Jurkat, Clone E6-1 (cell line): ENCODE data around the gene INTS1.

Experiments used
- DNase-seq: peaks from one replicate; pipeline ENCODE4 v3.0.0-alpha.2; 2011; ENCODE audit warnings: low read depth, low spot score
- H3K4me3 ChIP-seq: 2 replicates; pipeline ENCODE4 v1.5.1; 2011; ENCODE audit warnings: mild to moderate bottlenecking, low read length, control low read depth, moderate library complexity

The INTS1 gene

DNA sequence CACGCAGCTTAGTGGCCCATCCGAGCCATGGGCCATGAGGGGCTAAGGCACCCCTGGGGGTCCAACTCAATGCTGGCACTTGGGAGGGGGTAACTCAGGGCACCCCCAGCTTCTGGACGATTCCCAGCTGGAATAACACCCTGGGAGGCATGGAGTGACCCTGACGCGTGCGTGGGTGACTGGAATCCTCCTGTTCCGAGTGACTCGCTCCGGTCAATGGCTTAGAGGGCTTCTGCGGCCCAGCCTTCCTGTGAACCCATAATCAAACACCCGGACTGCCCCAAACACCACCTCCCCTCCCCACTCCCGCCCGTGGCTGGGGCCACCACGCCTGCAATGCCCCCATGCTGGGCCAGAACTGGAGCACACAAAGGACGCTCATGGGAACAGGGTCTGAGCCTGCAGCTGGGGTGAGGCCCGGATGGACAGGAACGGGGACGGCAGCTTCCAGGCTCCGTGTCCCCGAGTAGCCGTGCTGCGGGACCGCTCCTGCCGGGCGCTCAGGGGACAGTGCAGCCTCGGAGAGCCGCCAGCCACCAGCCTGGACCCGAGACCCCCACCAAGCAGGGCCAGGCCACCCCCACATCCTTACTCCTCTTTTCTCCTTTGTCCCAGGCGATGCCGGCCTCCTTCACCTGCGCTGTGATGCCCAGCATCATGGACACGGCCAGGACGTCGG, 8.5 kb downstream of the INTS1 start:
- no peak overlapping the region for H3K4me3 ChIP-seq

DNA sequence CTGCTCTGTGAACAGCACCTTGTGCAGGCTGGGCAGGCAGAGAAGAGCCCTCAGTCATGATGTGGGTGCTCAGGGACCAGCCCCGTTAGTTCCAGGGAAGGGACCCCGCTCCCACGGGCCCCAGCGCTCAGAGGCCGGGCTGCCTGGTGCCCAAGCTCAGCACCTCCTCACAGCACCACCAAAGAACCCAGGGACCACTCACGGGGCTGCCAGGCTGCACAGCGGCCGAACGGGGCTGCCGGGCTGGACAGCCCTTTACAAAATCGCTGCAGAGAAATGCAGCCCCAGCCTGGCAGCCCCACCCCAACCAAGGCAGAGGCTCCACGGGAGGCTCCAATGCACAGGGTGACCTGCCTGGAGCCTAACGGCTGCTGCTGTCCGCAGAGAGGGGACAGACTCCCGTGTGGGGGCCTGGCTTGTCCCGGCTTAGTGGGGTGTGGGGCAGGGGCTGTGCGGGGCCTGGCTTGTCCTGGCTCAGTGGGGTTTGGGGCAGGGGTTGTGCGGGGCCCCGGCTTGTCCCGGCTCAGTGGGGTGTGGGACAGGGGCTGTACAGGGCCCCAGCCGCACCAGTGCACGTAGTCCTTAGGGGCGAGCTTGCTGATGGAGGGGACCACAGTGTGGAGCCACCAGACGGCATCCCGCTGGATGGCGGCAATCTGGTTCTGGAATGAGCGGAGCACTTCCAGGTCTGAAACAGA, 9.2 kb downstream of the INTS1 start:
- DNase-seq, result no peak

More for the DNA sequence above, 8.5 kb downstream of the INTS1 start:
- DNase-seq, result no peak

DNA sequence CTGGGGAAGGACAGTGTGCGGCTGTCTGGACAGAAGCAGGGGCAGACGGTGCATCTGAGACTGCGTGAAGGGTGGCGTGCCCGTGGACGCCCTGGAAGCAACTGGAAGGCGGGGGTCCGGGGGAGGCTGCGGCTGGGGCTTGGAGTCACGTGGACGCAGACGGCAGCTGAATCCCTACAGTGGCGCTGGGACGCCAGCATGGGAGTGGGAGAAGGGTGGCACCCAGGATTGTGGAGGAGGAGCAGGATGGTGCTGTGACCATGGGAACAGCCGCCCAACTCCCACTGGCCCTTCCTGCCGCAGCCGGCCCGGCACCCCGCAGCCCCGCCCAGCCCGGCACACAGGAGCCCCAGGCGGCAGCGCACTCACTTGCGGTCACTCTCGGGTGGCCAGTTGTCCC, 9.7 kb downstream of the INTS1 start:
- no peak for DNase-seq
- H3K4me3 ChIP-seq, result no peak overlapping the region

More for the DNA sequence above, 9.2 kb downstream of the INTS1 start:
- no peak overlapping the region for H3K4me3 ChIP-seq

DNA sequence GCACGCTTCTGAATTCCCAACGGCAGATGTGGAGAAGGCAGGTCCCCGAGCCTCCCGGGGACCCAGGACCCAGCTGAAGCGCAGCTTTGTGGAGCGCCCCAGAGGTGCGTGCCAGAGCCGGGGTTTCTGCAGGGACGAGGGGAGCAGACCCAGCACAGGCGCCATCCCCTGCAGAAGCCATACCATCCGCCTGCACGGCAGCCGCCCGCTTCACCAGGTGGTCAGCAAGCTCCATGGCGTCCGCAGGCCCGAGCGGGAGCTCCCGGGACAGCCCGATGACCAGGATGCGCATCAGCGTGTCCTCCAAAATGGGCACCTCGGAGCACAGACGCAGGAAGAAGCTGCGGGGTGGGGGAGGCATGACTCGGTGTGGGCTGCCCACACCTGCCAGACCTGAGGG, 10.6 kb downstream of the INTS1 start:
- H3K4me3 ChIP-seq, result no peak overlapping the region
- DNase-seq, result no peak

DNA sequence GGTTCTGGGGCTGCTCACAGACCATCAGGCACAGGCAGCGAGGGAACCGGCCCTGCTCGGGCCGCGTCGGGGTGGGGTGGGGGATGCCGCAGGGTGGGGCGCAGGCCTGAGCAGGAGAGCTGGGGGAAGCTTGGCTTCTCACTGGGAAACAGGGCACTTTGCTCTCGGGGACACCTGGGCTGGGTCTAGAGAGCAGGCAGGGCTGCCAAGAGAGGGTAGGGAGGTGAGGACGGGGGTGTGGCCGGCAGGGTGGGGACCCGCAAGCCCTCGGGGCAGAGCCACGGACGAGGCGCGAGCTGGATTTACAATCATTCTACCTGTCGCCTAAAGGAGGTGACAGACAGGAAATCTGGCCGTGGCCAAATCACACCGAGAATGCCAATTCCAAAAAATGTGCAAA, 11.1 kb downstream of the INTS1 start:
- H3K4me3 ChIP-seq, result no peak overlapping the region
- DNase-seq, result no peak

DNA sequence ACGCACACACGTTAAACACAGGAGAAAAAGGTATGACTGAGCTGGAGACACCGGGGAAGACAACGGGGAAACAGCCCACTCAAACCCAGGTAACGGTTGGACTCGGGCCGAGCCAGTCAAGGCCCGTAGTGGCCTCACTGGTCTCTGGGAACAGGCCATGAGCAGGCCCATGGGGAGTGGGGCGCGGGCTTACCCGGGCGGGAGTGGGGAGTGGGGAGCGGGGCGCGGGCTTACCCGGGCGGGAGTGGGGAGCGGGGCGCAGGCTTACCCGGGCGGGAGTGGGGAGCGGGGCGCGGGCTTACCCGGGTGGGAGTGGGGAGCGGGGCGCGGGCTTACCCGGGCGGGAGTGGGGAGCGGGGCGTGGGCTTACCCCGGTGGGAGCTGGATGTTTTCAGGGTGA, 11.5 kb downstream of the INTS1 start:
- DNase-seq, result no peak
- no peak overlapping the region for H3K4me3 ChIP-seq

DNA sequence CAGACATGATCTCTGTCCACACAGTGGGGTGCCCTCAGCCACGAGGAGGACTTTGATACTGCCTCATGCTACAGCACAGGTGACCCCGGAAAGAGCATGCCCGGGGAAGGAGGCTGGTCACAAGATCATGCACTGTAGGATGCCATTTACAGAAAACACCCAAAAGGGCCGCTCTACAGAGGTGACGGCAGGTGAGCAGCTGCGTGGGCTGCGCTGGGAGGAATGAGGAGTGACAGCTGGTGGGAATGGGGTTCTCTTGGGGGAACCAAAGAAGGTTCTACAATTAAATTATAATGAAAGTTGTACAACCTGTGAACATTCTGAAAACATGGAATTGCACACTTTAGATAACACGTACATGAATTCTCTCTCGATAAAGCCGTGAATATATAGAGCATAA, 12.0 kb downstream of the INTS1 start:
- DNase-seq, result no peak
- no peak overlapping the region for H3K4me3 ChIP-seq

DNA sequence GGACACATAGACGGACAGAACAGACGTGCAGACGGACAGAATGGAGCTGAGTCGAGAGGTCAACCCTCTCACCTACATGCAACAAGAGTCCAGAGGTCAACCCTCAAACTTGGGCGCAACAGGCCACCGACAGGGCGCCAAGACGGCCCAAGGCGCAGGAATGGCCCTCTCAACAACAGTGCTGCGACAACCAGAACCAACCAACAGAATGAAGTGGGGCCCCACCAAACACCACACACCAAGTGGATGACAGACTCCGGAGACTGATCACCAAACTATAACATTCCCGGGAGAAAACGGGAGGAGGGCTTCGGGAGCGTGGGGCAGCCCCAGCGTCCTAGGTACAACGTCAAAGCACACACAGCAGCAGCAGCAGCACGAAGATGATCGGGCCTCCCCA, 13.4 kb downstream of the INTS1 start:
- no peak for DNase-seq
- no peak overlapping the region for H3K4me3 ChIP-seq

DNA sequence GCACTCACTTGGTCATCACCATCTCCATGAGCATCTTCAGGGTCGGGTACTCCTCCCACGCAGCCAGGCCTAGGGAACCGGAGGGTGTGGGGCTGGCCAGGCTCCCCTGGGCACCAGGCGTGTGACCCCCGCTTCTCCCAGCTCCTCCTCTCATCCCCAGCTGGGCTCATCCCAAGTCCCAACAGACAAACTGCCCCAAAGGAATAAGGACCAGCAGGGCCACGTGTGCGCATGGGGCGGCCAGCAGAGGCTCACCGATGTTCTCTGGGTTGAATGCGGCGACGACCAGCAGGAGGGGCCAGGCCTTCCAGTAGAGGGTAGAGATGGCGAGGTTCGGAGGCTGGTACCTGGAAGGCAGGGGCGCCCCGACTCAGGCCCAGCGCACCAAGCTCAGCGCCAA, 14.9 kb downstream of the INTS1 start:
- H3K4me3 ChIP-seq, result no peak overlapping the region
- no peak for DNase-seq

DNA sequence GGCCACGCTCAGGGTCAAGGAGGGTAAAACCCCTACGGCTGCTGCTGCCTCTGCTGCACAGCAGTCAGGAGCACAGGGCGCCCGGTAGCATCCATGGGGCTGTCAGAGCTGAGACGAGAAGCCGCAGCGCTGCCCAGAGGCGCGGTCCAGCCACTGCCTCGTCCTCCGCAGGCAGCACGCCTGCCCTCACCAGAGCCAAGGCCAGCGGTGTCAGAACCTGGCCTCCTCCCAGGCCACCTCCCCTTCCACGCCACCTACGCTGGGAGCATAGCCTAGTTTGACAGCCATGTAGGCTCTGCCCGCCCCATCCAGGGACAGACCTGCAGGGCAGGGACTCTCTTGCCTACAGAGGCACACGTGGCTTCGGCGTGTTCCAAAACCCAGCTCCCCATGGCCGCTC, 16.2 kb downstream of the INTS1 start:
- no peak for DNase-seq
- no peak overlapping the region for H3K4me3 ChIP-seq

DNA sequence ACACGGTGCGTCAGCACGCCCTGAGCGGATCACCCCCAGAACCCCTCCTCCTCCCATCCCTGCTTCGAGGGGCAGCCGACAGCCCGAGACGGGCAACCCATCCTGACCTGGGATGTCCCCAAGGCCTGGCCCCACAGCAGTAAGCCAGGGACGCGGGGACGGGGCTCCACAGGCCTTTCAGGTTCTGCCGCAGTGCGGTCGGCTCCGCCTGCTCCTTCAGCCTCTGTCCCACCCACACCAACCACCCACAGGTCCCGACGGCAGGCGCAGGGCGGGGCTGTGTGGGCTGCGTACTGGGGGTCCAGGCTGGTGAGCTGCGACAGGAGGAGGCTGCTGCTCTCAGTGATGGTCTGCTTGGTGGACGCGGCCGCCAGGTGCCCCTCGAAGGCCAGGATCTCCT, 16.7 kb downstream of the INTS1 start:
- no peak for DNase-seq
- no peak overlapping the region for H3K4me3 ChIP-seq

DNA sequence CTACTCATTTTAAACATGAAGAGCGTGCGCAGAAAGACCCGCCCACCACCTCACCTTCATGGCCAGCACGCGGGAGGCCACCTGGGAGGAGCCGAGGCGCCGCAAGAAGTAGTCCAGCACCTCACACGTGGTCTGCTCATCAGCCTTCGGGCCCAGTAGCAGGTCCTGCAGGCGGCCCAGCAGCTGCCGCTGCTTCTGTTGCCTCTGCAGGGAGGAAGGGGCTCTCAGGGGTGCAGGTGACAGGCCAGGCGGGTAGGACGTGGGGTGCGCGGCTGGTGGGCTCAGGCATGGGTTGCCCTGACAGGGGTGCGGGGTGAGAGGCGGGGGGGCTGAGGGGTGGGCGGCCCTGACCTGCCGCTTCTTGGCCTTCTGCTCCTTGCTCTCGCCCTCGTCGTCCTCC, 17.6 kb downstream of the INTS1 start:
- DNase-seq, result no peak
- H3K4me3 ChIP-seq, result no peak overlapping the region

DNA sequence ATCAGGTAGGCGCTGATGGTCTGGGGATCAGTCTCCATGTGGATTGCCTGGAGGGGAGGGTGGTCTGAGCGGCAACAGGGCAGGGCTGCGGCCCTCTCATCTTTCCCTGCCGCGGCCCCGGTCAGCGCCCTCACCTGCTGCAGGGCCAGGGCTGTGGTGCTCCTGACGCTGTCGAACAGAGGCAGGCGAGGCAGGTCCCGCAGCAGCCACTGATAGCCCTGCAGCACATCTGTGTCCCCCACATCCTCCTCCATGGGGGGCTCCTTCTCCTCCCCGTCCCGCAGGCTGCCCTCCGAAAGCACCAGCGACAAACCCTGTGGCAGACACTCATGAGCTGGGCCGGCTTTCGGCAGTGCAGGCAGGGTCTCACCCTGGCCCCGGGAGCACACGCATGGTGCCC, 19.0 kb downstream of the INTS1 start:
- H3K4me3 ChIP-seq, result no peak overlapping the region
- DNase-seq, result no peak

DNA sequence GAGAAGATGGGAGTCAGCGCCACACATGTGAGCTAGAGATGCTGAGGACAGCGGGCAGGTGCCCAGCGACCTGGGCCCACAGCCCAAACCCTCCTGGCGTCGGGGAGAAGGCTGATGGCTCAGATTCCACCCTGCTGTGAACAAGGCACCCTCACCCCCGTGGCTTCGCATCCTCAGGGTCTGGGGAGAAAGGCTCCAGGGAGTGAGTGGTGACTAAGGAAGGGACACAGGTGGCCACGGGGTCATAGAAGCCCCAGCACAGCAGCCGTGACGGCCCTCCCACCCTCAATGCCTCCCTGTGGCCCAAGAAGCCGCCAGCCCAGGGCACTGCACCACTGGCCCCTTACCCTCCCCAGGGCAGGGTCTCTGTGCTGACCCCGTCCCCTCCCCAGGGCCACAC, 19.6 kb downstream of the INTS1 start:
- no peak for DNase-seq
- H3K4me3 ChIP-seq, result no peak overlapping the region

DNA sequence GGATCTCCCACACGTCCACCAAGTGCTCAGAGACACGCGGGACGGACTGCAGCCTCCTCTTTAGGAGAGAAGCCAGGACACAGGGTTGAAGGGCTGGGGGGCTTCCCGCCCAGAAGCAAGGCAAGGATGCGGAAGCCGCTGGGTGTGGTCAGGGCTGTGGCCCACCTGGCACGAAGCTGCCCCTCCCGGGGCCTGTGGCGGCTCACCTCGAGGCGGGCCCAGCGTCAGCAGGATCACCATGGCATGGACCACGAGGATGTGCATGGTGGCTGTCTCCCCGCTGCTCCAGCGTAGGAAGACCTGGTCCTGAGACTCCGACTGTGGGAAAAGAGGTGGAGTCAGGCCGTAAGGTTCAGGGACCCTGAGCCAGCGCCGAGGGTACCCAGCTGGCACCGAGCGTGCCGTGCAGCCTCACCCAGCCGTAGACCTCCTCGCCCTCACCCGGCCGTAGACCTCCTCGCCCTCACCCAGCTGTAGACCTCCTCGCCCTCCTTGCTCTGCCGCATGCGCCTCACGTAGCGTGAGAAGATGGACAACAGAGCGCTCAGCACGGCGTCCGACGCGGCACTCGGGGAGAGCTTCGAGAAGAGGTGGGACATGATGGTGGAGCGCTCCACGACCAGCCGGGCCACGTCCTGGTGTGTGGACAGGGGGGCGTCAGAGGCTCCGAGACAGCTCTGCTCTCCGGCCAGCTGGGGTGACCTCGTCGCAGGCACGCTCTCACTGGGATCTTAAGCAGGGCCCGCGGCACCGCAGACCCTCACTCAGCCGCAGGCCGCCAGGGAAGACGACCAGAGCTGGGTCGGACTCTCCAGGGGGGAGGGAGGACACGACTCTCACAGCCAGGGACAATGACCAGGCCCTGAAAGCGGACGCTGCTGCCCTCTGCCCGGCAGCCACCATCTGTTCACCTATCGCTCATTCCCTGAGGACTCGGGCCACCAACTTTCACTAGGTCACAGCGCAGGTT, 20.4 kb downstream of the INTS1 start:
- no peak overlapping the region for H3K4me3 ChIP-seq
- DNase-seq, result no peak

DNA sequence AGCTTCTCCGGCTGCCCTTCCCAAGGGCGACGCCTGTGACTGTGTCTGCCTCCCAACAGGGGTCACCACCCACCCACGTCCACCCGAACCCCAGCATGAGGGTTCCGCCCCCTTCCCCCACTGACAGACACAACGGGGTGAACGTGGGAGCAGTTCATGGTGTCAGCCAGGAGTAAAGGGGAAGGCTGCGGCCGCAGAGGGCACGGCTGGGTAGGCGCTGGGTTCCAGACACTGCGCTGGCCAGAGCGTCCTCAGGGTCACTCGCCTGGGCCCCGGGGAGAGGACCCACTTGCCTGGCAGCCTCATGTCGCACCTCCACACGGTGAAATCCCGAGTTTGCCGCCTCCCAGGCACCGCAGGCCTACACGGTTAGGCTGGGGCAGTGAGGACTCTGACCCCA, 21.1 kb downstream of the INTS1 start:
- DNase-seq, result no peak
- H3K4me3 ChIP-seq, result no peak overlapping the region

DNA sequence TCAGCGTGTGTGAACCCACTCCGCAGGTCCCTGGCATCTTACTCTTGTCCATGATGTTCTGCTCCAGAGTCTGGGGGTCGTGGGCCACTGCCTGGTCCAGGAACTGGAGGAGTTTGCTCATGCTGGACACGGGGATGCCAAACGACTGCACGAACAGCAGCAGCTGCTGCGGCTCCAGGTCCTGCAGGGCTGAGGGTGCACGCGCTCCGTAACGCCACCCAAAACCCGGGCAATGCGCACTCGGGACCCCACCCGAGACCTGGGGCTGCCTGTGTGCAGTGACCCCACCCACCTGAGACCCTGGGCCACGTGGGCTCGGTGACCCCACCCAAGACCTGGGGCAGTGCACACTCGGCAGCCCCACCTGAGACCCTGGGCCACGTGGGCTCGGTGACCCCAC, 22.9 kb downstream of the INTS1 start:
- no peak overlapping the region for H3K4me3 ChIP-seq
- no peak for DNase-seq

DNA sequence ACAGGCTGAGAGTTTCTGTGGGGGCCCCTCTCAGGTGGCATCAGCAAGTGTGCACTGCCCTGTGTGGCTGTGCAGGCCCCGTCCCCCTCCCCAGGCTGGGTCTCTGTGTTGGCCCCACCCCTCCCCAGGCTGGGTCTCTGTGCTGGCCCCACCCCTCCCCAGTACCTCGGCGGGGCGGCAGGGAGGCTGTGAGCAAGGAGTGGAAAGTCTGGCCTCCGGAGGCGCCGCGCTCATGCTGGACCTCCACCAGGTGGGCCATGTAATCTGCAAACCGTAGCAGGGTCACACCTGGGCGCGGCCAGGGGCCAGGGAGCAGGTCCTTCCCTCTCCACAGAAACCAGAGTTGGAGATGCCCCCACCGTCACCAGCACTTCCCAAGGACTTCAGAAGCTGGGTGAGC, 23.5 kb downstream of the INTS1 start:
- no peak overlapping the region for H3K4me3 ChIP-seq
- DNase-seq, result no peak

DNA sequence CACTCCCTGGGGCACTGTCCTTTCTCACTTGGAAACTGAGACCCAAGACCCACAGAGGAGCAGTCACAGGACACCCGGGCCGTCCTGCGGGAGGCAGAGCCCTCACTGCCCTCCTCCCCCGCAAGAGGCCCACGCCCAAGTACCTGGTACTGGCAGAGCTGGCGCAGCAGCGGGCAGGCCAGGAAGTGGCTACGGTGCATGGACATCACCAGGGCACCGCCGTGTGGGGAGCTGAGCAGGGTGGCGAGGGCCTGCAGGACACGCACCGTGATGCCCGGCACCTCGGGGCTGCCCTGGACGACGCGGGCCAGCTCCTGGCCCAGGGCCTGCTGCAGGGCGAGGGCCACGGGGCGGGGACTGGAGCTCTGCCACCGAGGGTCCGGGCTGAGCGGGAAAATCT, 24.9 kb downstream of the INTS1 start:
- no peak for DNase-seq
- no peak overlapping the region for H3K4me3 ChIP-seq

DNA sequence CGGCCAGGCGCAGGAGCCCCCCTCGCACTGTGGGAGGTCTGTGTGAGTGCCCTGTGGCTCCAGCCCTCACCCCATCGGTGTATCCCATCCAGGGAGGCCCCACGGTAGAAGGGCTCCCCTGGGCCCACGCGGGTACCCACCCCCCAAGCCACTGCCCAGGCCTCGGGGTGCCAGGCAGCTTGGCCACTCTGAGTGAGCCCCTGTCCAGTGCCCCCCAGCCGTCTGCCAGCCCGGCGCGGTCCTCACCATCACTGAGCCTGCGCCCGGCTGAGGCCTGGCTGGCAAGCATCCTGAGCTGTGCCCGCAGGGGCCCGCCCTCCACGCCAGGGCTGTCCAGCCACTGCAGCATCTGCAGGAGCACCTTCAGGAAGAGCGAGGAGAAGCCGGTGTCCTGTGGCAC, 25.7 kb downstream of the INTS1 start:
- no peak overlapping the region for H3K4me3 ChIP-seq
- DNase-seq, result no peak
